GM19023 (cell line): Measurements from ENCODE around the gene CNOT4.
"Not testable (repeated sequence)": the region's sequence is repeated elsewhere in the genome, so short reads cannot be mapped to it uniquely, and the experiment has no call there.

ENCODE experiments used
- ATAC-seq: cut with Tn5 transposase; IDR thresholded peaks from one replicate; pipeline ENCODE4 v1.9.1; 2021; ENCODE audit warnings: mild to moderate bottlenecking, moderate library complexity; ENCODE audit not compliant: unreplicated experiment

Gene CNOT4

DNA sequence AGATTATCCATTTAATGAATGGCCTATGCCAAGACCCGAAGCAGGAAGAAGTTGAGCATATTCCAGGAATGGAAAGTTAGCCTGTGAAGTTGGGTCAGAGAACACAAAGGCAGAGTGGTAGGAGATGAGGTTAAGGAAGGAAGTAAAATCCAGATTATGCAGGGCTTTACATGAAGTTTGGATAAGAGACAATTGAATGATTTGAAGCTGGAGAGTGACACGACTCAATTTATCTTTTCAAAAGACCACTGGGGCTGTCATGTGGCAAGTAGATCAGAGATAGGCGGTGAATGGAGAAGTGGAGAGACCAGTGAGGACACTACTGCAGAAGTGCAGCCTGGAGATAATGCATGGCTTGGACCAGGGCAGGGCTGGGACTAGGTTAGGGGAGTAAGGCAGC lies 7.2 kb upstream of the CNOT4 start:
- no peak for ATAC-seq

DNA sequence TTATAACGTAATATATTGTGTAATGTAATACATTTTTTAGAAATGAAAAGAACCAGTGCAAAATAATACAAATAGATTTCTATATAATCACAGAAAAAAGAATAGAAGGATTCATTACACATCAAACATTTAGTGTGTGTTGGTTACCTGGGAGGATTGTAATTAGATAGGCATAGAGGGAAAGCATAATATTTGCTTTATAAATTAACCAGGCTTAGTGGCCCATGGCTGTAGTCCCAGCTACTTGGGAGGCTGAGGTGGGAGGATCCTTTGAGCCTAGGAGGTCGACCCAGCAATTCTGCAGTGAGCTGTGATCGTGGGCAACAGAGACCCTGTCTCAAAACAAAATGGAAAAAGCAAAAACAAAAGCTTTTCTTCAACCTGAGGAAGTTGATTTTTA lies 5.0 kb upstream of the CNOT4 start:
- no peak for ATAC-seq

DNA sequence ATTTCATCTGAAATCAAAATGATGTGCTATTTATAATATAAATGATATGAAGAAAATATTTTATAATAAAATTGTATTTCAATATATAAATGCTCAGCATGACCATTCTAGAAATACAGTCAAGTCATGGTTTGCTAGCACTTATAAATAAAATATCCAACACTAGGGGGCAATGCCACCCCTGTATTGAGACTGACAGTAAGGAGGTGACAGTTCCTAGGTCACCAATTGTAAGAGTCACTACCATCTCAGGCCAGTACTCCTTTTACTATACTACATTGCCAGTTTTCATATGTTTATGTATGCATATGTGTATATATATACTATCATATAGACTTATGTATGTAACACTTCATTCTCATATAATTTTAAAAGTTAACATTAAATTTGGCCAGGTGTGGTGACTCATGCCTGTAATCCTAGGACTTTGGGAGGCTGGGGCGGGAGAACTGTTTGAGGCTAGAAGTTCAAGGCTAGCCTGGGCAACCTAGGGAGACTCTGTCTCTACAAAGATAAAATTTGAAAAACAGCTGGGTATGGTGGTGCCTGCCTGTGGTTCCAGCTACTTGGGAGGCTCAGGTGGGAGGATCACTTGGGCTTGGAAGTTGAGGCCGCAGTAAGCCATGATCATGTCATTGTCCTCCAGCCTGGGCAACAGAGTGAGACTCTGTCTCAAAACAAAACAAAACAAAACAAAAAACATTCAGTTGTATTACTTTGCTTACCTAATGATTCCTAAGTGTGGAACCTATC lies 2.4 kb upstream of the CNOT4 start:
- no peak for ATAC-seq

DNA sequence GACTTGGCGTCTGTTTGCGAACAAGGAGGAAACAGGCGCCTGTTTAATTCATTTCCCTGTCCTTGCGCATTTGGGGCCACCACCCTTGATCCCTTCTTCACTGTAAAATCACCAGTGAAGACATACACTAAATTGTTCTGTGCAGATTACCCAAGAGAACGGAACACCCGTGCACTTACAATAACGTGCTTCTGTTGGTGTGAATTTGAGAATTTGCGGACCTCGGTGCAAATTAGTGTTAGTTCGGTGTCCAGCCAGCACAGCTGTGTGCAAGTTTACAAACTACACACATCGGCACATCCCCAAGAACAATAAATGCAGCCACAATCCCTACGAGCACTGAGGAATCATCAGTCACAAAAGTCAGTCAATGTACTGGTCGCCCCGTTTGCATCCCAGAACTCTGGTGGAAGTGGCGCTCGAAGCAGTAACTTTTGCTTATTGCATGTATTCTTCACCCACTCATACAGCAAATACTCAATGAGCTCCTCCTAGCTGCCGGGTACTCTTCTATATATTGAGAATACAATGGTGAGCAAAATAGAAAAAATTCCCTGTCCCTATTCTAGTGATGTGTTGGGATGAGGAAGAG lies 786 bp upstream of the CNOT4 start:
- no peak for ATAC-seq

DNA sequence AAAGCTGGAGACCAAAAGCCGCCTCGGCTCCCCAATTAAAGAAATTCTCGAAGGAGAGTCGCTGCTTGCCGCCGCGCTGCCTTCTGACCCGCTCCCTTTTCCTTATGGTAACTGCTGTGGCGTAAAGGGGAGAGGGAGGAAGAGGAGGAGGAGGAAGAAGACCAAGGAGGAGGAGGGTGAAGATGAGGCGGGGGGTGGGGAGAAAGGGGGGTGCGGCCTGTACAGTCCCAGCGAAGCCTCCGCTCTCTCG lies 388 bp downstream of the CNOT4 start:
- ATAC-seq: no peak

DNA sequence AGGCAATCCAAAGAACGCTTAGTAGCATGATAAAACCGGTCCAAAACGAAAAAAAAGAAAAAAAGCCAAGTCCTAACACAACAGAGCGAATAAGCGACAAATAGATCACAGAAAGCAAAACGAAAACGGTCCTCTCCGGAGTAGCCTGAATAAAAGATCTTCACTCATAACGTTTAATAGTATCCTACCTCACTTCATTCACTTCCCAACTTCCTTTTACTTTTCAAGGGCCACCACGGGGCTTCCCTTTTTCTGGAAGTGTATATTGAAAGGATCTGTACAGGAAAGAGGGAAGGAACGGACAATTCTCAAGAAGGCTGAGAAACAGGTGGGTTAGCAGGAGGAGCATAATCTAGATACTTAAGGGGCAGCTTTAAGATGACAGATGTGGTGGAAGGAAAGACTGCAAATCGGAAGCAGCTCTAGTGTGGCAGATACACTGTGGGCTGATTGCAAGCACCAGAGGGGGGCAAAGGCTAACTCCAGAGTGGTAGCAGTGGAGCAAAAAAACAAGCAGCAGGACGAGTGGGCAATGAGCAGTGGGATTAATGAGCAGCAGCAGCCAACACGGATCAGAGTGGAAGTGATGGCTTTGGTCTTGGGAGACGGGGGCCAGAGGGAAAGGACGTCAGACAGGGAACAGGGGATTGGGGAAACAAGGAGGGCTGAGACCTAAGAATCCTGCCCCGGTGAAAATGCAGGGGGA lies 866 bp downstream of the CNOT4 start:
- ATAC-seq: no peak

DNA sequence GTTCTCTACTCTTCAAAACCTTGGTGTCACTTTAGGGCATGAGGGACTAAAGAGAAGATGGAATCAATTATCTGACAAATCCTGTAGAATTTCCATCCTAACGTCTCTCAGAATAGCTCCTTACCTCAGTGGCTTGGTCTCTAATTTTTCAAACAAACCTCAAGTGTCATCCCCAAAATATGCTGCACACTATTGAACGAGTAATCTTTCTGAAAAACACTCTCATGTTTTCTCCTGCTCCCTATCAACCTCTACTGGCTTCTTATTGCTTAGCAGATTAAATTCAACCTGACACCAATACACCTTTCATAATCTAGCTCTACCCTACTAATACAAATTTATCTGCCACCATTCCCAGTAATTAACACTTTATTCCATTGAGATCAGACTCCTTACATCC lies 8.5 kb downstream of the CNOT4 start:
- ATAC-seq: no peak

DNA sequence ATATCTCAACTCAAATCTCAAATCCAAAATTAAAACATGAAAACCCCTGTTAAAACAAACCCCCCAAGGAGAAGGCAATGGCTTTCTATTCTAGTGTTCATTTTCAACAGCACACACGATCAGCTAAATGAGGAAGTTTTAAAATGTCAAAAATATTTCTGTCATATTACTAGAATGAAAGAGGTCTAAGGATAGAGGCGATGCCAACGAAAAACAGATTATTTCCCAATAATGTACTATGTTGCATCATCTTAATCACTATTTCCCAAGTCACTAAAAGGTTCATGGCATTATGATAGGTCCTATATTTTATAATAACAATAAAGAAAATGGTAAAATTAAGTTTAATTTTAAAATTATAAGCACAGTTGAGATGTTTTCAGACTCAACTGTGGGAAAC lies 10.1 kb downstream of the CNOT4 start:
- no peak for ATAC-seq

DNA sequence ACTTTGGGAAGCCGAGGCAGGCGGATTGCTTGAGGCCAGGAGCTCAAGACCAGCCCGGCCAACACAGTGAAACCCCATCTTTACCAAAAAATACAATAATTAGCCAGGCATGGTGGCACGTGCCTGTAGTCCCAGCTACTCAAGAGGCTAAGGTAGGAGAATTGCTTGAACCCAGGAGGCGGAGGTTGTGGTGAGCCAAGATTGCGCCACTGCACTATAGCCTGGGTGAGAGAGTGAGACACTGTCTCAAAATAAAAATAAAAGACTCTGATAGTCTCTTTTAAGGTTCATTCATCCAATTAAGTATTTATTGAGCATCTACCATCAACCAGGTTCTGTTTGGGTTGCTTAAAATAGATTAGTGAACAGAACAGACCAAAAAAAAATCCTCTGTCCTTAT lies 12.7 kb downstream of the CNOT4 start:
- not testable (repeated sequence) for ATAC-seq

DNA sequence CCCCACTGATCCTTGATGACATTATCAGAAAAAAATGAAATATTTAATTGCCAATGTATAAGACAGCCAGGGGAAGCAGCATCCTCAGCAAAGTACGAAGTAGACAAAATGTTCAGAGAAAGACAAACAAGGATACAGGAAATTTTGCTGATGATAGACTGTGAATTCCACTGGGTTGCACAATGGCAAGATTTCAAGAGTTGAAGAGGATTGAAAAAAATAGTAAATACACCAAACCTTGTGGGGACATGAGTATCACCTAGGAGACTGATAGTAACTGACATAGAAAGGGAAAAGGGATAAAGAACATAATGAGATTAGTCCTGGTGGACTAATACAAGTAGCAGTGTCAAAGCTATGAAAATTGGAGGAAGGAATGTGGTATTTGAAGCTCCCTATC lies 16.5 kb downstream of the CNOT4 start:
- ATAC-seq: no peak

DNA sequence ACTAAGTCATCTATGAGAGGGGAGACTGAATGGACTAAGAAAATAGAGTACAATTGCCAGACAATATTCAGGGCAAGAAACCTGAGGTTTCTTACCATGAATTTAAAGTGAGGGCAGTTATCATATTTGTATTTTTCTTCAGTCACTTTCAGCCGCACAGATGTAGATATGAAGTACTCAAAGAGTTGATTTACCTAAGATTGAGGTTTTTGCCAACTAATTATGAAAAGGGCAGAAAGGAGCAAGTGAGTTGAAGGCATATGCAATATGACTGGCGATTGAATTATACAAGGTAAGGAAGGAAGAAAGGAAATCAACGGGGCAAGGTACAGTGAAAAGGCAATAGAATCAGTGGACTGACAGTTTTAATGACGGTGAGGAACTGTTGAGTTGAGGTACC lies 17.8 kb downstream of the CNOT4 start:
- ATAC-seq: no peak

DNA sequence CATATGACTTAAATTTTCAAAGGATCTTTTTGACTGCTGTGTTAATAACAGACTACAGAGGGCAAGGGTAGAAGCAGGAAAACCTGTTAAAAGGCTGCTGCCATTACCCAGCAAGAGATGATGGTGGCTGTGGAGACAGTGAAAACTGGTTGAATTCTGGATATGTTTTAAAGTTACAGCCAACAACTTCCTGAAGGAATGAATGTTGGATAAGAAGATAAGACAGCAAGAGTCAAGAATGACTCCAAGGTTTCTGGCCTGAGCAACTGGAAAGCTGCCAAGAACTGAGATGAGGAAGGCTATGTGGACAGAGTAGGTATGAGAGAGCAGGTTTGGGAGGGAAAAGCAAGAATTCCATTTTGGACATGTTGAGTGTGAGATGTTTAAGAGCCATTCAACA lies 19.1 kb downstream of the CNOT4 start:
- ATAC-seq: no peak

DNA sequence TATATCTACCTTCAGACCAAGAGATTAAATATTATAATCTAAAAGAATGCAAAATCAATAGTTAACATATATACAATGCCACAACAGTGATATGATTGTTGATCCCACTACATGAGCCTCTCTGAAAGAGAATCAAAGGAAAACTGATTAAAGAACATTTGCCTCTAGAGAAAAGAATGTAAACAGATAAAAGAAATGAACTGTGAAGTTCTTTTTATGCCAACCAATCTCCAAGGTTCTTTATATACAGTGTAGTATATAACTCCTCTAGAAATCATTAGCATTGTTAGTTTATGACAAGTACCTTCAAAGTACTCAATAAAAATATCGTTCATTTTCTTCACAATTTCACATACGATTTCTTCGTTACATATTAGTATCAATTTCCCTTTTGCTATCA lies 20.1 kb downstream of the CNOT4 start:
- no peak for ATAC-seq

DNA sequence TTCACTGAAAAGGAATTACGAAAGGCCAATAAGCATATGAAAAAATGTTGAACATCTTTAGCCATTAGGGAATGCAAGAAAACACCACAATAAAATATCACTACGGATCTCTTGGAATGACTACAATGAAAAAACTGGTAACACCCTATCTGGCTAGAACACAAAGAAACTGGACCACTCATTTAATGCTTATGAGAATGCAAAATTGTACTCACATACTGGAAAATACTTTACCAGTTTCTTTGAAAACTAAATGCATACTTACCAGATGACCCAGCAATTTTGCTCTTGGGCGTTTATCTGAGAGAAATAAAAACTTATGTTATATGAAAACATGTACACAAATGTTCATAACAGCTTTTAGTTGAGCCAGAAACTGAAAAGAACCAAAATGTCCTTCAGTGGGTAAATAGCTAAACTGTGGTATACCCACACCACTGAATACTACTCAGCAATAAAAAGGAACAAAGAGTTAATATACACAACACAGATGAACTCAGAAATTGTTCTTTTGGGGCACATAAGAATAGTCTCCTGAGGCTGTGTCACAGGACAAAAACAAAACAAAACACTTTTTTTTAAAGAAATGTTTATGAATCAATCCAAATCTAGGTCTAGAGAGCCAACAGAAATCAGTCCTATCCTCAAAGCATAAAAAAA lies 23.5 kb downstream of the CNOT4 start:
- ATAC-seq: no peak

DNA sequence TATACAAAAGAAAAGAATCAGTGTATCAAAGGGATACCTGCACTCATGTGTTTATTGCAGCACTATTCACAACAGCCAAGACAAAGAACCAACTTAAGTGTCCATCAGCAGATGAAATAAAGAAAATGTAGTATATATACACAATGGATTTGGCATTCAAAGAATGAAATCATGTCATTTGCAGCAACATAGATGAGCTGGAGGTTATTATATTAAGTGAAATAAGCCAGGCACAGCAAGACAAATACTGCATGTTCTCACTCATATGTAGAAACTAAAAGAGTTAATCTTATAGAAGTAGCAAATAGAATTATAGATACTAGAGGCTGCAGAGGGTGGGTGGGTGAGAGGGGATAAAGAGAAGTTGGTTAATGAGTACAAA lies 28.3 kb downstream of the CNOT4 start:
- no peak for ATAC-seq

DNA sequence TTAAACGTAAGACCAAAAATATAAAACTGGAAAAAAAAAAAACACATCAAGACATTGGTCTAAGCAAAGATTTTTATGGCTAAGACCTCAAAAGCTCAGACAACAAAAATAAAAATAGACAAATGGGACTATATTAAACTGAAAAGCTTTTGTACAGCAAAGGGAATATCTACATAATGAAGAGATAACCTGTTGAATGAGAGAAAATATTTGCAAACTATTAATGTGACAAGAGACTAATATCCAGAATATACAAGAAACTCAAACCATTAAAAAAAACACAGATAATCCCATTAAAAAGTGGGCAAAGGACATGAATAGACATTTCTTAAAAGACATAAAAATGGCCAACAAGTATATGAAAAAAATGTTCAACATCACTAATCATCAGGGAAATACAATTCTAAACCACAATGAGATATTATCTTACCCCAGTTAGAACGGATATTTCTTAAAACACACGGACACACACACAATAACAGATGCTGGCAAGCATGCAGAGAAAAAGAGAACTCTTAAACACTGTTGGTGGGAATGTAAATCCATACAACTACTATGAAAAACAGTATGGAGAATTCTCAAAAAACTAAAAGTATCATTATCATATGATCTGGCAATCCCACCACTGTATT lies 28.8 kb downstream of the CNOT4 start:
- ATAC-seq: no peak

DNA sequence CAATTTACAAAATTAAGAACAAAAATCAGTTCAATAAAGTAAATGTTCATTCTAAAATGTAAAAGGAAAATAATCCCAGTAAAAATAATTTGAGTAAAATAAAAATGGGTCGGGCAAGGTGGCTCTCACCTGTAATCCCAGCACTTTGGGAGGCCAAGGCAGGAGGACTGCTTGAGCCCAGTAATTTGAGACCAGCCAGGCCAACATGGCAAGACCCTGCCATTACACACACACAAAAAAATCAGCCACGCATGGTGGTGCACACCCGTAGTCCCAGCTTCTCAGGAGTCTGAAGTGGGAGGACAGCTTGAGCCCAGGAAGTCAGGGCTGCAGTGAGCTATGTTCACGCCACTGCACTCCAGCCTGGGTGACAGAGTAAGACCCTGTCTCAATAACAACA lies 34.4 kb downstream of the CNOT4 start:
- no peak for ATAC-seq

DNA sequence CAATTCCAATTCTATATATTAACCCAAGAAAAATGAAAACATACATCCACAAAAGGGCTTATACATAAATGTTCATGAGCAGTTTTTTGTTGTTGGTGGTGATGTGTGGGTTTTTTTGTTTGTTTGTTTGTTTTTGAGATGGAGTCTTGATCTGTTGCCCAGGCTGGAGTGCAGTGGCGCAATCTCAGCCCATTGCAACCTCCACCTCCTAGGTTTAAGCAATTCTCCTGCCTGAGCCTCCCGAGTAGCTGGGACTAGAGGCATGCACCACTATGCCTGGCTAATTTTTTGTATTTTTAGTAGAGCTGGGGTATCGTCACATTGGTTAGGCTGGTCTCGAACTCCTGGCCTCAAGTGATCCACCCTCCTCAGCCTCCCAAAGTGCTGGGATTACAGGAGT lies 40.2 kb downstream of the CNOT4 start:
- not testable (repeated sequence) for ATAC-seq

DNA sequence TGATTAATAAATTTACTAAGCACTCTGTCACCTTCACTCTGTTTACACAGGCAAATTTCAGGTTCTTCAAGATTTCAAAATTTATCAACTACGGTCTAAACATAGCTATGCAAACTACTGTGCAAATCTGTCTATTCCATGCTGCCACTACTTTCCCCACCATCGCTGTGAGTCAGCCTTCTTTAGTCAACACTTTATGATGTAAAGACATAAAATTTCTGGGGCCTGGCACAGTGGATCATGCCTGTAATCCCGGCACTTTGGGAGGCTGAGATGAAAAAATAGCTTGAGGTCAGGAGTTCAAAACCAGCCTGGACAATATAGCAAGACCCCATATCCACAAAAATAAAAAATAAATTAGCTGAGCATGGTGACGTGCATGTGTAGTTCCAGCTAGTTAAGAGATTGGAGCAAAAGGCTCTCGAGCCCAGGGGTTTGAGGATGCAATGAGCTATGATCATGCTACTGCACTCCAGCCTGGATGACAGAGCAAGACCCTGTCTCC lies 42.6 kb downstream of the CNOT4 start:
- peak; percentile 83 for ATAC-seq

DNA sequence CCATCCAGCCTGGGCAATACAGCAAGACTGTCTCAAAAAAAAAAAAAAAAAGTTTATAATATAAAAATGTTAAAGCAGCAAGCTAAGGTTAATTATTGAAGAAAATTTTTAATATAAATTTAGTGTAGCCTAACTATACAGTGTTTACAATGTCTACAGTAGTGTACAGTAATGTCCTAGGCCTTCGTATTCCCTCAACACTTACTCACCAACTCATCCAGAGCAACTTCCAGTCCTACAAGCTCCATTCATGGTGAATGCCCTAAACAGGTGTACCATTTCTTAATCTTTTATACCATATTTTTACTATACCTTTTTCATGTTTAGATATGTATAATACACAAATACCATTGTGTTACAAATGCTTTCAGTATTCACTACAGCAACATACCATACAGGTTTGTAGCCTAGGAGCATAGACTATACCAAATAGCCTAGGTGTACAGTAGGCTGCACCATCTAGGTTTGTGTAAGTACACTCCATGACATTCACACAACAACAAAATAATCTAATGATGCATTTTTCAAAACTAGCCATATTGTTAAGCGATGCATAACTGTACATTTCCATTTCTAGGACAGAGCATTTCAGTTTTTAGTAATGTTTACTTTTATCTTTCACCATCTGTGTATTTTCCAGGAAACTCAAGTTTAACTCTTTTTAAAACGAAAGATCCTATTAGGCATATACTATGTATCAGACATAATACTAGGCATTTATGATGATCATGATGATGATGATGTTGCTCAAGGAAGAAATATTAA lies 43.3 kb downstream of the CNOT4 start:
- ATAC-seq: peak; percentile 19

DNA sequence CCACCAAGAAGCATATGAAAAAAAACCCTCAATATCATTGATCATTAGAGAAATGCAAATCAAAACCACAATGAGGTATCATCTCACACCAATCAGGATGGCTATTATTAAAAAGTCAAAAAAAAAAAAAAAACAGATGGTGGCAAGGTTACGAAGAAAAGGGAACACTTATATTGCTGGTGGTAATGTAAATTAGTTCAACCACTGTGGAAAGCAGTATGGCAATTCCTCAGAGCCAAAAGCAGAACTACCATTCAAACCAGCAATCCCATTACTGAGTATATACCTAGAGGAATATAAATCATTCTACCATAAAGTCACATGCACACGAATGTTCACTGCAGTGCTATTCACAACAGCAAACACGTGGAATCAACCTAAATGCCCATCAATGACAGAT lies 46.0 kb downstream of the CNOT4 start:
- ATAC-seq: no peak
